HEK293 (cell line): Measurements from ENCODE around the gene NARS2.
A peak's percentile ranks its signal among the peaks of the same experiment; 100 is the strongest.

Experiments used
- ATF2 ChIP-seq: fragments of 450-650 bp; formaldehyde crosslinking; IDR thresholded peaks from 2 replicates; pipeline ENCODE4 v1.5.1; 2016; ENCODE audit warnings: missing biosample characterization, missing genetic modification characterization, low read depth
- INSM2 ChIP-seq: fragments of 450-650 bp; formaldehyde crosslinking; IDR thresholded peaks from 2 replicates; pipeline ENCODE4 v1.5.1; 2016; ENCODE audit warnings: missing biosample characterization, missing genetic modification characterization
- KLF8 ChIP-seq: fragments of 450-650 bp; formaldehyde crosslinking; IDR thresholded peaks from 2 replicates; pipeline ENCODE4 v1.5.1; 2016; ENCODE audit warnings: missing biosample characterization, missing genetic modification characterization
- KLF9 ChIP-seq: fragments of 450-650 bp; formaldehyde crosslinking; IDR thresholded peaks from 2 replicates; pipeline ENCODE4 v1.5.1; 2016; ENCODE audit warnings: missing biosample characterization, missing genetic modification characterization, low read depth
- TSHZ1 ChIP-seq: fragments of 450-650 bp; formaldehyde crosslinking; IDR thresholded peaks from 2 replicates; pipeline ENCODE4 v1.5.1; 2016; ENCODE audit warnings: missing biosample characterization, missing genetic modification characterization, borderline replicate concordance
- ZBTB10 ChIP-seq: fragments of 450-650 bp; formaldehyde crosslinking; IDR thresholded peaks from 2 replicates; pipeline ENCODE4 v1.5.1; 2016; ENCODE audit warnings: missing biosample characterization, missing genetic modification characterization
- ZFP37 ChIP-seq: fragments of 450-650 bp; formaldehyde crosslinking; IDR thresholded peaks from 2 replicates; pipeline ENCODE4 v1.5.1; 2016; ENCODE audit warnings: missing biosample characterization, missing genetic modification characterization
- ZNF266 ChIP-seq: fragments of 450-650 bp; formaldehyde crosslinking; IDR thresholded peaks from 2 replicates; pipeline ENCODE4 v1.5.1; 2016; ENCODE audit warnings: missing biosample characterization, missing genetic modification characterization, low read depth
- ZNF280D ChIP-seq: fragments of 450-650 bp; formaldehyde crosslinking; IDR thresholded peaks from 2 replicates; pipeline ENCODE4 v1.5.1; 2016; ENCODE audit warnings: missing biosample characterization, missing genetic modification characterization
- ZNF335 ChIP-seq: fragments of 450-650 bp; formaldehyde crosslinking; conservative IDR thresholded peaks from 2 replicates; pipeline ENCODE4 v1.5.1; 2016; ENCODE audit warnings: missing biosample characterization, missing genetic modification characterization
- ZNF362 ChIP-seq: fragments of 450-650 bp; formaldehyde crosslinking; IDR thresholded peaks from 2 replicates; pipeline ENCODE4 v1.5.1; 2016; ENCODE audit warnings: missing biosample characterization, missing genetic modification characterization
- ZNF530 ChIP-seq: fragments of 450-650 bp; formaldehyde crosslinking; IDR thresholded peaks from 2 replicates; pipeline ENCODE4 v1.5.1; 2016; ENCODE audit warnings: low read depth, missing biosample characterization, missing genetic modification characterization
- ZNF549 ChIP-seq: fragments of 450-650 bp; IDR thresholded peaks from 2 replicates; pipeline ENCODE4 v1.5.1; 2018; ENCODE audit warnings: missing biosample characterization, missing genetic modification characterization, mild to moderate bottlenecking, inconsistent platforms, moderate library complexity
- ZNF571 ChIP-seq: fragments of 450-650 bp; formaldehyde crosslinking; IDR thresholded peaks from 2 replicates; pipeline ENCODE4 v1.5.0; 2017; ENCODE audit warnings: missing biosample characterization, missing genetic modification characterization
- ZNF600 ChIP-seq: fragments of 450-650 bp; formaldehyde crosslinking; IDR thresholded peaks from 2 replicates; pipeline ENCODE4 v1.5.1; 2016; ENCODE audit warnings: missing biosample characterization, missing genetic modification characterization
- ZNF692 ChIP-seq: fragments of 450-650 bp; formaldehyde crosslinking; IDR thresholded peaks from 2 replicates; pipeline ENCODE4 v1.5.1; 2016; ENCODE audit warnings: missing biosample characterization, missing genetic modification characterization
- ZNF843 ChIP-seq: fragments of 450-650 bp; formaldehyde crosslinking; IDR thresholded peaks from 2 replicates; pipeline ENCODE4 v1.5.1; 2016; ENCODE audit warnings: missing biosample characterization, missing genetic modification characterization

The NARS2 gene

GRCh38 chr11:78574386-78575381 is at the start of gene NARS2 (continued):
- TF ChIP-seq ZNF843 (tag by site-specific recombination) = 0 out of 2 replicates have a peak, but pooled peaks have one; percentile 19
- peak; percentile 72; the same call in 1 of the 2 replicates for TF ChIP-seq ZNF600 (tag by site-specific recombination)
- TF ChIP-seq KLF9 (tag by site-specific recombination) = peak; percentile 69; the same call in 1 of the 2 replicates
- TF ChIP-seq ZNF549 (tag by site-specific recombination) = no peak
- TF ChIP-seq INSM2 (tag by site-specific recombination) = peak; percentile 35; the same call in 1 of the 2 replicates
- TF ChIP-seq ATF2 (tag by site-specific recombination) = peak; percentile 98
- TF ChIP-seq ZNF266 (tag by site-specific recombination) = no peak
- no peak for TF ChIP-seq ZNF362
- peak; percentile 47 for TF ChIP-seq ZNF692 (tag by site-specific recombination)
- no peak for TF ChIP-seq ZNF530 (tag by site-specific recombination)
- TF ChIP-seq ZBTB10 (tag by site-specific recombination) = peak; percentile 56; the same call in 1 of the 2 replicates
- peak; percentile 48; the same call in 1 of the 2 replicates for TF ChIP-seq ZFP37 (tag by site-specific recombination)
- no peak for TF ChIP-seq ZNF280D
- TF ChIP-seq TSHZ1 (tag by site-specific recombination) = no peak
- no peak for TF ChIP-seq ZNF571 (tag by site-specific recombination)
- TF ChIP-seq KLF8 (tag by site-specific recombination) = 0 out of 2 replicates have a peak, but pooled peaks have one; percentile 26
- TF ChIP-seq ZNF335 (tag by site-specific recombination) = peak; percentile 70
